IMR-90 (cell line): ENCODE results near the gene NMT1. TPM values are rescaled to one million over a fixed set of nuclear protein-coding genes. Genes with fewer than 3 reads are reported as not detected.
A peak's percentile ranks its signal among the peaks of the same experiment; 100 is the strongest.

Experiments used
- CHD1 ChIP-seq: IDR thresholded peaks from 2 replicates; pipeline ENCODE4 v1.6.1; 2012; ENCODE audit warnings: low read depth, low read length, improper control_type of control experiment
- polyA plus RNA-seq, 3 experiments: library from polyadenylated mRNA; depleted of rRNA; stranded (reverse); fragments of >200 nt; gene quantifications; 2 replicates each; pipeline ENCODE4 v1.2.3, GENCODE V29; 2012; ENCODE audit warnings: low replicate concordance in 1 of 3
- total RNA-seq: library from RNA; depleted of rRNA; stranded (reverse); fragments of >200 nt; gene quantifications from 2 replicates; pipeline ENCODE4 v1.2.3, GENCODE V29; 2012
- TF ChIP-seq, protein P1 (sequence below): fragments of 150-350 bp; IDR thresholded peaks from 2 replicates; pipeline ENCODE4 v1.6.1; 2016; ENCODE audit warnings: low read depth, mild to moderate bottlenecking, low read length, moderate library complexity, borderline replicate concordance
- TF ChIP-seq, protein P2 (sequence below): fragments of 150-350 bp; IDR thresholded peaks from 2 replicates; pipeline ENCODE4 v1.6.1; 2017; ENCODE audit warnings: mild to moderate bottlenecking, antibody characterized with exemption, low read length, low read depth

The NMT1 gene
- total and polyA plus RNA-seq, 2 of the 4 experiments (the other 2 are of a cell fraction), result 38.0 to 60.6 TPM

DNA sequence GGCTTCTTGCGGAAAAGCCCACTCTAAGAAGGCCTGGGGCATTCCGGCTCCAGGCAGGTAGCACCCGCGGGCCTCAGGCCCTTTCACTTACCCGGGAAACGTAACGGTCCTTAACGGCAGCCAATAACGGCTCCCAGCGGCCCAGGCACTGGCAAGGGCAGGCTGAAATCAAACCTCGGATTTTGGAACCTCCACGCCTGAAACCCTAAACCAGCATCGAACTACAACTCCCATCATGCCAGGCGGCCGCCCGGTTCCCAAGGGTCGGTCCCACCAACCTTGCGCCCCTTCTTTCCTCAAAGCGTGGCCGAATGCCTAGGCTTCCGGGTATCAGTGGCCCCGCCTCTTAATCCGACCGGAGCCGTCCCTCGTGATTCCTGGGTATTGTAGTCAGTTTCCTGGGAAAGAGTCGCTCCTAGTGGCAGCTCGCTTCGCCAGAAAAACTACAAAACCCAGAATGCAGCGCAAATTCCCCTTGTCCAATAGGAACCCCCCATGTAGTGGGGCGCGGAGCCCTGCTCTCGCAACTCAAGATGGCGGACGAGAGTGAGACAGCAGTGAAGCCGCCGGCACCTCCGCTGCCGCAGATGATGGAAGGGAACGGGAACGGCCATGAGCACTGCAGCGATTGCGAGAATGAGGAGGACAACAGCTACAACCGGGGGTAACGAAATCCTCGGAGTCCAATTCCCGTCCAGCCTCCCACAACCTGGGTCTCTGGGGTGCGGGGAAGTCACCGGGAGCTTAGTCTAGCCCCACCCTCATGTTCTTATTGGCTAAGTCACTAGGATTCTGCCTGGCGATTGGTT is at the start of gene NMT1 (continued):
- TF ChIP-seq, protein P1, sequence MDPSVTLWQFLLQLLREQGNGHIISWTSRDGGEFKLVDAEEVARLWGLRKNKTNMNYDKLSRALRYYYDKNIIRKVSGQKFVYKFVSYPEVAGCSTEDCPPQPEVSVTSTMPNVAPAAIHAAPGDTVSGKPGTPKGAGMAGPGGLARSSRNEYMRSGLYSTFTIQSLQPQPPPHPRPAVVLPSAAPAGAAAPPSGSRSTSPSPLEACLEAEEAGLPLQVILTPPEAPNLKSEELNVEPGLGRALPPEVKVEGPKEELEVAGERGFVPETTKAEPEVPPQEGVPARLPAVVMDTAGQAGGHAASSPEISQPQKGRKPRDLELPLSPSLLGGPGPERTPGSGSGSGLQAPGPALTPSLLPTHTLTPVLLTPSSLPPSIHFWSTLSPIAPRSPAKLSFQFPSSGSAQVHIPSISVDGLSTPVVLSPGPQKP, result no peak
- TF ChIP-seq, protein P2, sequence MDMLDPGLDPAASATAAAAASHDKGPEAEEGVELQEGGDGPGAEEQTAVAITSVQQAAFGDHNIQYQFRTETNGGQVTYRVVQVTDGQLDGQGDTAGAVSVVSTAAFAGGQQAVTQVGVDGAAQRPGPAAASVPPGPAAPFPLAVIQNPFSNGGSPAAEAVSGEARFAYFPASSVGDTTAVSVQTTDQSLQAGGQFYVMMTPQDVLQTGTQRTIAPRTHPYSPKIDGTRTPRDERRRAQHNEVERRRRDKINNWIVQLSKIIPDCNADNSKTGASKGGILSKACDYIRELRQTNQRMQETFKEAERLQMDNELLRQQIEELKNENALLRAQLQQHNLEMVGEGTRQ, result peak; percentile 71
- TF ChIP-seq CHD1, result no peak
